ENCODE measurements around the gene CLASP1. TPM values are rescaled to one million over a fixed set of nuclear protein-coding genes. Genes with fewer than 3 reads are reported as not detected.

The CLASP1 gene
- total and polyA plus RNA-seq, 2 of the 8 experiments (the other 6 are each of a cell fraction or from before 2014, with no cell fraction given): 7.3 to 53.9 TPM

DNA sequence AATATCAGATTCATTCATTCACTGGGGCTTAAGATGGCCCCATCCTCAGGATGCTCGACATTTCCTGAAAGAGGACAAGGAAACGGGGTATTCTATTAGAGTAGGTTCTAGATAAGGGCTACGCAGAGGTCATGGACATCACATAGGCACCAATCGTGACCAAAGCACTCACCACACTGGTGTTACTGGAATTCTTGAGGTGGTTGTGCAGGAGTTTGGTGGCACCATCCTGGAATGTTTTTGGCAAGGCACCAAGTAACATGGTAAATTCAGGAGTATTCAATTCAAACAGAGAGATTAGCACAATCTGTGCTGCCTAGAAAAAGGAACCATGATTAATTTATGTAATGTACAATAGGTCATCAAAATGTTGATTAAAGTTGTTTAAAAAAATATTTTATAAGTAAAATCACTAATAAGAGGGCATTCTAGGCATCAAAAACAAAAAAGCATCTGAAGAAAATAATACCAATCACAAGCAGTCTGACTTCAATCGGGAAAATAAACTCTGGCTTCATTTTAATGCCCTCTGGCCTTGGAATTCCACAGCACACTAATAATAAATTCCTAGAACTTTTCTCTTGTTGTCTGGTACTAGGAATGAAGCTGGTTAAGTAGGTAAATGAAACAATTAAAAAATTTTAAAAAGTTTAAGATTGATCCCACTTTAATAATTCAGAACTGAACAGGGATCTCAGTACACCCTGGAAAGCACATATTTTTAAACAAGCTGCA lies 261.5 kb downstream of the CLASP1 start:
- Histone ChIP-seq H3K79me1 (ENCODE audit: low read depth, low read length) (no peaks in the 10 kb centered on the region), H3K79me2 (ENCODE audit: control insufficient read depth in 1 of 2, insufficient read depth in 2 of 2, low read length in 2 of 2) (no peaks in the 10 kb centered on the region), H3K56ac (replicated peaks; ENCODE audit: insufficient read length, low read depth, low read length) (no peak overlapping the region), H3K27me3 (replicated peaks in 1 of 4; ENCODE audit: control insufficient read depth in 3 of 4, extremely low read depth in 1 of 4, insufficient read depth in 3 of 4, low read length in 3 of 4) (no peaks in the 10 kb centered on the region), H2BK5ac (ENCODE audit: low read depth, low read length) (no peak overlapping the region), H3K27ac (ENCODE audit: low read depth, low read length) (no peak overlapping the region), H3K9ac (replicated peaks in 1 of 4; ENCODE audit: extremely low read depth in 1 of 4, low read depth in 3 of 4, low read length in 3 of 4) (no peak overlapping the region), H3K4me1 (replicated peaks in 1 of 4; ENCODE audit: control insufficient read depth in 3 of 4, insufficient read depth in 4 of 4, low read length in 3 of 4) (no peaks in the 10 kb centered on the region), H2BK15ac (ENCODE audit: low read length) (no peak overlapping the region), H2AFZ (ENCODE audit: low read length) (no peak overlapping the region), H4K5ac (ENCODE audit: insufficient read length, low read depth, low read length) (no peak overlapping the region), H2AK5ac (ENCODE audit: low read depth, low read length) (no peak overlapping the region), H2BK120ac (replicated peaks; ENCODE audit: low read depth, low read length) (no peak overlapping the region), H4K91ac (replicated peaks; ENCODE audit: insufficient read length, low read length) (no peak overlapping the region), H2BK20ac (ENCODE audit: low read length) (no peak overlapping the region), H4K20me1 (replicated peaks in 1 of 2; ENCODE audit: control insufficient read depth in 1 of 2, insufficient read depth in 2 of 2, low read length in 2 of 2) (peaks cover 2 to 3% of the 10 kb centered on the region in 2 experiments), H3K36me3 (ENCODE audit: control insufficient read depth in 2 of 4, insufficient read depth in 4 of 4, low read length in 3 of 4) (peaks cover 4 to 17% (median 11%) of the 10 kb centered on the region in 4 experiments; a peak in 6 of 8 replicates), H3K4me3 (ENCODE audit: extremely low read depth in 1 of 4, insufficient read depth in 2 of 4, low read depth in 3 of 4, low read length in 4 of 4) (no peak overlapping the region), H2BK12ac (ENCODE audit: low read depth, low read length) (no peak overlapping the region), H3K23ac (ENCODE audit: insufficient read length) (no peak overlapping the region), H3K9me3 (ENCODE audit: insufficient read depth in 2 of 2, low read depth in 1 of 2, low read length in 1 of 2) (no peaks in the 10 kb centered on the region), H4K8ac (ENCODE audit: extremely low read depth, insufficient read depth, low read length) (no peak overlapping the region), H3K14ac (ENCODE audit: insufficient read length) (no peak overlapping the region), H3K4me2 (ENCODE audit: insufficient read depth in 1 of 2, low read depth in 2 of 2, low read length in 2 of 2) (no peak overlapping the region), H3K4ac (replicated peaks; ENCODE audit: insufficient read length, low read depth, low read length) (no peak overlapping the region), H3K18ac (ENCODE audit: extremely low read depth, low read length) (no peak overlapping the region), H3K23me2 (ENCODE audit: low read depth, low read length) (no peaks in the 10 kb centered on the region)
- ChIA-PET POLR2A (ENCODE audit: partially characterized antibody) (no interaction called here), CTCF (ENCODE audit: partially characterized antibody) (interaction anchor here (1.0 kb wide), 1 partner anchor 15 kb away, joined by 6 read pairs; no protein-coding TSS in a partner anchor)
- no peak for FAIRE-seq
- no peak for TF ChIP-seq TBP (IDR thresholded peaks at IDR 0.05; ENCODE audit: low read depth, low read length)
- no peak for TF ChIP-seq GTF2F1 (IDR thresholded peaks at IDR 0.05; ENCODE audit: borderline replicate concordance, low read depth, low read length)
- no peak for TF ChIP-seq SP2 (IDR thresholded peaks at IDR 0.05; ENCODE audit: low read length)
- TF ChIP-seq HDAC6 (IDR thresholded peaks at IDR 0.05; ENCODE audit: low read depth, low read length): no peak
- TF ChIP-seq KDM1A (IDR thresholded peaks at IDR 0.05; ENCODE audit: borderline replicate concordance, low read length): no peak
- no peak for TF ChIP-seq CREB1 (IDR thresholded peaks at IDR 0.05)
- TF ChIP-seq TAF1 (IDR thresholded peaks at IDR 0.05; ENCODE audit: low read depth, low read length): no peak
- TF ChIP-seq PHF8 (conservative IDR thresholded peaks at IDR 0.05; ENCODE audit: low read depth, low read length): no peak
- no peak for TF ChIP-seq RBBP5 (IDR thresholded peaks at IDR 0.05; ENCODE audit: borderline replicate concordance, low read depth, low read length)
- TF ChIP-seq, protein P1, sequence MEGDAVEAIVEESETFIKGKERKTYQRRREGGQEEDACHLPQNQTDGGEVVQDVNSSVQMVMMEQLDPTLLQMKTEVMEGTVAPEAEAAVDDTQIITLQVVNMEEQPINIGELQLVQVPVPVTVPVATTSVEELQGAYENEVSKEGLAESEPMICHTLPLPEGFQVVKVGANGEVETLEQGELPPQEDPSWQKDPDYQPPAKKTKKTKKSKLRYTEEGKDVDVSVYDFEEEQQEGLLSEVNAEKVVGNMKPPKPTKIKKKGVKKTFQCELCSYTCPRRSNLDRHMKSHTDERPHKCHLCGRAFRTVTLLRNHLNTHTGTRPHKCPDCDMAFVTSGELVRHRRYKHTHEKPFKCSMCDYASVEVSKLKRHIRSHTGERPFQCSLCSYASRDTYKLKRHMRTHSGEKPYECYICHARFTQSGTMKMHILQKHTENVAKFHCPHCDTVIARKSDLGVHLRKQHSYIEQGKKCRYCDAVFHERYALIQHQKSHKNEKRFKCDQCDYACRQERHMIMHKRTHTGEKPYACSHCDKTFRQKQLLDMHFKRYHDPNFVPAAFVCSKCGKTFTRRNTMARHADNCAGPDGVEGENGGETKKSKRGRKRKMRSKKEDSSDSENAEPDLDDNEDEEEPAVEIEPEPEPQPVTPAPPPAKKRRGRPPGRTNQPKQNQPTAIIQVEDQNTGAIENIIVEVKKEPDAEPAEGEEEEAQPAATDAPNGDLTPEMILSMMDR (IDR thresholded peaks at IDR 0.05; ENCODE audit: control extremely low read depth in 1 of 3, insufficient read depth in 1 of 3, low read depth in 1 of 3, low read length in 3 of 3): no peak
- no peak for DNase-seq (ENCODE audit: low read depth in 1 of 2, low spot score in 2 of 2)
- 91% methylated on average over 5 of the region's 5 CpGs; no CpG with 5 or more reads in 1 of the 2 experiments for WGBS, 2 experiments (ENCODE audit: extremely low coverage in 1 of 2, insufficient coverage in 1 of 2, insufficient read length in 1 of 2, insufficient replicate concordance in 2 of 2, low coverage in 1 of 2, low lambda C conversion rate in 2 of 2, missing lambda C conversion rate in 1 of 2)

All from H1 (cell line).